Neural crest cell (in vitro differentiated cells): ENCODE results near the gene EMCN. TPM values are rescaled to one million over a fixed set of nuclear protein-coding genes. Genes with fewer than 3 reads are reported as not detected.
A peak's percentile ranks its signal among the peaks of the same experiment; 100 is the strongest.
"Not testable (repeated sequence)": the region's sequence is repeated elsewhere in the genome, so short reads cannot be mapped to it uniquely, and the experiment has no call there.

Experiments
- DNase-seq: peaks from one replicate; pipeline ENCODE4 v3.0.0; 2021; ENCODE audit warnings: low read depth, mixed read lengths, low spot score
- H3K27ac Mint-ChIP-seq: one replicate; pipeline ENCODE4 v1.8.0; 2021; ENCODE audit warnings: mild to moderate bottlenecking, mixed read lengths; ENCODE audit not compliant: unreplicated experiment
- H3K27me3 Mint-ChIP-seq: 2 replicates; pipeline ENCODE4 v1.8.0; 2021; ENCODE audit warnings: low read depth, mild to moderate bottlenecking, mixed read lengths
- H3K36me3 Mint-ChIP-seq: 2 replicates; pipeline ENCODE4 v1.8.0; 2021; ENCODE audit warnings: low read depth, mild to moderate bottlenecking, mixed read lengths
- H3K4me1 Mint-ChIP-seq: 2 replicates; pipeline ENCODE4 v1.8.0; 2021; ENCODE audit warnings: mixed read lengths
- H3K4me3 Mint-ChIP-seq: one replicate; pipeline ENCODE4 v1.8.0; 2021; ENCODE audit warnings: mild to moderate bottlenecking, mixed read lengths
- H3K9me3 Mint-ChIP-seq: 2 replicates; pipeline ENCODE4 v1.8.0; 2021; ENCODE audit warnings: mixed read lengths
- total RNA-seq: library from RNA; stranded (reverse); gene quantifications from 2 replicates; pipeline ENCODE4 v1.2.1, GENCODE V29; 2021
- TF ChIP-seq, protein P1 (sequence below): fragments of 200-600 bp; sonication (generic); conservative IDR thresholded peaks from 2 replicates; pipeline ENCODE4 v1.5.0; 2021; ENCODE audit warnings: antibody characterized with exemption, mild to moderate bottlenecking

The EMCN gene
- total RNA-seq, 1 donor from 2014 or later: not detected

DNA sequence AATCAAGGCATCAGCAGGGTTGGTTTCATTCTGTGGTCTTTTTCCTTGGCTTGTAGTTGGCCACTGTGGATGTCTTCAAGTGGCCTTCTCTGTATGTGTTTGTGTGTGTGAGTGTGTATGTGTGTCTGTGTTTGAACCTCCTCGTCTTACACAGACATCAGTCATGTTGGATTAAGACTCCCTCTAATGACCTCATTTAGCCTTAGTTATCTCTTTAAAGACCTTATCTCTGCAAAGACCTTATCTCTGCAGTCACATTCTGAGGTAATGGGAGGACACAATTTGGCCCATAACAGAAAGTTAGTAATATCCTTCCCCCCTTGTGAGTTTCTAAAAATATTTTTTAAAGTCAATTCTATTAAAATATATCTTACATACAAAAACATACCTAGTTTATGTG lies 126.7 kb downstream of the EMCN start:
- H3K4me1 Mint-ChIP-seq: no peaks in the 10 kb centered on the region
- H3K36me3 Mint-ChIP-seq: no peaks in the 10 kb centered on the region
- H3K27ac Mint-ChIP-seq: no peak overlapping the region
- no peak for DNase-seq
- TF ChIP-seq, protein P1, sequence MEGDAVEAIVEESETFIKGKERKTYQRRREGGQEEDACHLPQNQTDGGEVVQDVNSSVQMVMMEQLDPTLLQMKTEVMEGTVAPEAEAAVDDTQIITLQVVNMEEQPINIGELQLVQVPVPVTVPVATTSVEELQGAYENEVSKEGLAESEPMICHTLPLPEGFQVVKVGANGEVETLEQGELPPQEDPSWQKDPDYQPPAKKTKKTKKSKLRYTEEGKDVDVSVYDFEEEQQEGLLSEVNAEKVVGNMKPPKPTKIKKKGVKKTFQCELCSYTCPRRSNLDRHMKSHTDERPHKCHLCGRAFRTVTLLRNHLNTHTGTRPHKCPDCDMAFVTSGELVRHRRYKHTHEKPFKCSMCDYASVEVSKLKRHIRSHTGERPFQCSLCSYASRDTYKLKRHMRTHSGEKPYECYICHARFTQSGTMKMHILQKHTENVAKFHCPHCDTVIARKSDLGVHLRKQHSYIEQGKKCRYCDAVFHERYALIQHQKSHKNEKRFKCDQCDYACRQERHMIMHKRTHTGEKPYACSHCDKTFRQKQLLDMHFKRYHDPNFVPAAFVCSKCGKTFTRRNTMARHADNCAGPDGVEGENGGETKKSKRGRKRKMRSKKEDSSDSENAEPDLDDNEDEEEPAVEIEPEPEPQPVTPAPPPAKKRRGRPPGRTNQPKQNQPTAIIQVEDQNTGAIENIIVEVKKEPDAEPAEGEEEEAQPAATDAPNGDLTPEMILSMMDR: no peak
- H3K9me3 Mint-ChIP-seq: no peaks in the 10 kb centered on the region
- H3K27me3 Mint-ChIP-seq: no peaks in the 10 kb centered on the region
- no peak overlapping the region for H3K4me3 Mint-ChIP-seq

DNA sequence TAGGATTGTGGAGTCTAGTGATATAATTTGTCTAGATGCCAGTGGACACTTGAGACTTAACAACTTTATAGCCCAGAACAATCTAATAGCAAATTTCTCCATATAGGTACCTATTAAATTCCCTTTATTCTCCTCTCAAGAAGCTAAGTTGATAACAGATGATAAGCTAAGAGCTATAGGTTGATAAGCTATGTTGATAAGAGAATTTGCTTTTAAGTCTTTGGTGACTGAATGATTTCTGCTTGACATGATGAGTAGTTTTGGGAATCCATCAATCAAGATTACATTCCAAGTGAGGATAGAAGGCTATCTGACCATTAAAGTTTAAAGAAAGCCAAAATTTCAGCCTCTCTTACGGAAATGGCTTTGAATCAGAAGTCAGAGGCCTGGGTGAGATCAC lies 131.6 kb downstream of the EMCN start:
- H3K4me3 Mint-ChIP-seq: no peak overlapping the region
- TF ChIP-seq, protein P1: no peak
- H3K9me3 Mint-ChIP-seq: no peaks in the 10 kb centered on the region
- H3K27ac Mint-ChIP-seq: no peak overlapping the region
- H3K36me3 Mint-ChIP-seq: no peaks in the 10 kb centered on the region
- no peak for DNase-seq
- no peaks in the 10 kb centered on the region for H3K4me1 Mint-ChIP-seq
- H3K27me3 Mint-ChIP-seq: no peaks in the 10 kb centered on the region

DNA sequence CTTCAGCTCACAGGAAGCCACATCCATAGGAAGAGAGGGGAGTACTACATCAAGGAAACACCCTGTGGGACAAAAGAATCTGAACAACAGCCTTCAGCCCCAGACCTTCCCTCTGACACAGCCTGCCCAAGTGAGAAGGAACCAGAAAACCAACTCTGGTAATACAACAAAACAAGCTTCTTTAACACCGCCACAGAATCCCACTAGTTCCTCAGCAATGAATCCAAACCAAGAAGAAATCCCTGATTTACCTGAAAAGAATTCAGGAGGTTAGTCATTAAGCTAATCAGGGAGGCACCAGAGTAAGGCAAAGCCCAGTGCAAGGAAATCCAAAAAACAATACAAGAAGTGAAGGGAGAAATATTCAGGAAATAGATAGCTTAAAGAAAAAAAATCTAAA lies 137.4 kb downstream of the EMCN start:
- not testable (repeated sequence) for H3K27me3 Mint-ChIP-seq, H3K36me3 Mint-ChIP-seq, H3K27ac Mint-ChIP-seq, H3K4me3 Mint-ChIP-seq, H3K9me3 Mint-ChIP-seq, DNase-seq, H3K4me1 Mint-ChIP-seq

DNA sequence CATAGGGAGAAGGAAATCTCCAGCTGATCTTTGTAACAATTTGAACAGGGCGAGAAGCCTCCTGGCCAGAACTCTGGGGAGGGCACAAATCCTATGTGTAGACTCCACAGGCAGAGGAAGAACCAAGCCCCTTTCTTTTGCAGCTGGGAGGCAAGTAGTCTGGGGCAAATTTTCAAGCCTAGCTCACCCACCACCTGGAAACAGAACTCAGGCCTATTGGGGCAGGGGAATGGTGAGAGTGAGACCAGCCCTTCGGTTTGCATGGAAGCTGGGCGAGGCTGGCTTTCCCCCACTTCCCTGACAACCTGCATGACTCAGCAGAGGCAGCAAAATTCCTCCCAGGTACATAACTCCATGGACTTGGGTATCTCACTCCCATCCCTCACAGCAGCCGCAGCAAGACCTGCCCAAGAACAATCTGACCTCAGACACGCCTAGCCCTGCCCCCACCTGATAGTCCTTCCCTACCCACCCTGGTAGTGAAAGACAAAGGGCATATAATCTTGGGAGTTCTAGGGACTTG lies 138.2 kb downstream of the EMCN start:
- no peaks in the 10 kb centered on the region for H3K27me3 Mint-ChIP-seq
- TF ChIP-seq, protein P1: no peak
- no peak for DNase-seq
- no peak overlapping the region for H3K4me3 Mint-ChIP-seq
- peaks cover 2% of the 10 kb centered on the region for H3K36me3 Mint-ChIP-seq
- no peaks in the 10 kb centered on the region for H3K9me3 Mint-ChIP-seq
- no peaks in the 10 kb centered on the region for H3K4me1 Mint-ChIP-seq
- H3K27ac Mint-ChIP-seq: no peak overlapping the region

DNA sequence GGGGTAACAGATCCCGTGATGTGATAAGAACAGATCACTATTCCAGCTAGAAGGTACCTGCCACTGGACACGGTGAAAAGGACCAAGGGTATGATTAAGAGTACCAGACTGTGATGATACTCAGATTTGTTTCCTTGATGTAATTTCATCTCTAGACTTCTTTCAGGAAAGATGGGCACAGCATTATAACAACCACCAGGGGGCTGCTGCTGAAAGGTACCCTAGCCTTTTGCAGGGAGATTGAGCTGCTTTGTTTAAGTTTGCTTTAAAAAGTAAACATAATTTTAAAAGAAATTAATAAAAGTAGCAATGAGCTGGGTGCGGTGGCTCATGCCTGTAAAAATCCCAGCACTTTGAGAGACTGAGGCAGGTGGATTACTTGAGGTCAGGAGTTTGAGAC lies 145.4 kb downstream of the EMCN start:
- Mint-ChIP-seq H3K27ac (no peak overlapping the region), H3K4me1 (no peaks in the 10 kb centered on the region), H3K9me3 (no peaks in the 10 kb centered on the region), H3K36me3 (no peaks in the 10 kb centered on the region), H3K4me3 (no peak overlapping the region), H3K27me3 (no peaks in the 10 kb centered on the region)
- TF ChIP-seq, protein P1: peak; percentile 65
- DNase-seq: no peak

DNA sequence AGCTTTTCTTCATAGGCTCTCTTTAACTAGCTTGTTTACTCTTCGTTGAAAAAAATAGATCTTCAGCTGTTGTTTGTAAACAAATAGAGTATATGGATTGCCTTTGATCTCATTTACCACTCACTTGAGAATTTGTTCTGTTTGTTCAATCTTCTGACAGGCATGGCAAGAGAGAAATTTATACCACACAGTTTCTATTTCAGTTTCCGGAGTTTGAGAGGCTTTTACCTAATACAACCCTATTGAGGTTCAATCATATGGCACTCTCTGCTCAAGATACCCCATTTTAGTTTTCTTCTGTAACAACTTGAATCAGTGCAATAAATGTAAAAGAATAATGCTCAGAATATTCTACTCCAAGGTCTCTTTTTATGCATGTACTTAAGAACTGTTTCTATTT lies 148.0 kb downstream of the EMCN start:
- Mint-ChIP-seq H3K4me3 (no peak overlapping the region), H3K4me1 (no peaks in the 10 kb centered on the region), H3K36me3 (no peaks in the 10 kb centered on the region), H3K9me3 (no peaks in the 10 kb centered on the region), H3K27ac (no peak overlapping the region), H3K27me3 (no peaks in the 10 kb centered on the region)
- no peak for DNase-seq
- TF ChIP-seq, protein P1: no peak
